ENCODE results near the gene APAF1. TPM values are rescaled to one million over a fixed set of nuclear protein-coding genes. Genes with fewer than 3 reads are reported as not detected.

Gene APAF1
- total RNA-seq, 4 donors from 2014 or later, result 10.5 to 25.4 (median 23.4) TPM

GRCh38 chr12:98709022-98709421 is 63.9 kb downstream of the APAF1 start:
- no peaks in the 10 kb centered on the region for H3K4me1 ChIP-seq
- peaks cover 0 to 55% (median 18%) of the 10 kb centered on the region in 4 donors for H3K36me3 ChIP-seq
- DNase-seq, result no peak
- H3K4me3 ChIP-seq, result no peak overlapping the region
- in situ Hi-C loops (cut with MboI; ENCODE audit: low pct_ligation_motif_present in 1 of 4, low pct_unique_long_range_greater_than_20kb in 1 of 4, low sequenced_read_pairs in 3 of 4), result no loop called here
- no peaks in the 10 kb centered on the region for H3K9me3 ChIP-seq
- H3K27ac ChIP-seq, result no peak overlapping the region
- intact Hi-C loops (cut with DNase I; ENCODE audit: low total_unique reads), result no loop called here
- H3K27me3 ChIP-seq, result no peaks in the 10 kb centered on the region
- TF ChIP-seq CTCF (IDR thresholded peaks at IDR 0.05), result no peak
- no peak for TF ChIP-seq EP300 (IDR thresholded peaks at IDR 0.05; ENCODE audit: low read depth)
- no peak for TF ChIP-seq POLR2AphosphoS5 (IDR thresholded peaks at IDR 0.05)
- TF ChIP-seq POLR2A (IDR thresholded peaks at IDR 0.05), result no peak
- WGBS, 2 donors (ENCODE audit: low coverage in 1 of 2), result 83 to 96% methylated on average over 1 of the region's 1 CpG

- no peak overlapping the region for H3K27ac ChIP-seq
- peaks cover 0 to 44% (median 18%) of the 10 kb centered on the region in 4 donors for H3K36me3 ChIP-seq
- no peaks in the 10 kb centered on the region for H3K9me3 ChIP-seq
- intact Hi-C loops (cut with DNase I; ENCODE audit: low total_unique reads), result no loop called here
- H3K27me3 ChIP-seq, result no peaks in the 10 kb centered on the region
- TF ChIP-seq POLR2A (IDR thresholded peaks at IDR 0.05), result no peak
- TF ChIP-seq EP300 (IDR thresholded peaks at IDR 0.05; ENCODE audit: low read depth), result no peak
- TF ChIP-seq POLR2AphosphoS5 (IDR thresholded peaks at IDR 0.05), result no peak
- TF ChIP-seq CTCF (IDR thresholded peaks at IDR 0.05), result no peak
- H3K4me1 ChIP-seq, result no peaks in the 10 kb centered on the region
- WGBS, 2 donors (ENCODE audit: low coverage in 1 of 2), result 91 to 97% methylated on average over 4 of the region's 4 CpGs
- DNase-seq, result no peak
- in situ Hi-C loops (cut with MboI; ENCODE audit: low pct_ligation_motif_present in 1 of 4, low pct_unique_long_range_greater_than_20kb in 1 of 4, low sequenced_read_pairs in 3 of 4), result no loop called here
- H3K4me3 ChIP-seq, result no peak overlapping the region
Measured at GRCh38 chr12:98714426-98714825, 69.3 kb downstream of the APAF1 start.

- Histone ChIP-seq H3K27me3 (no peaks in the 10 kb centered on the region), H3K4me3 (no peak overlapping the region), H3K9me3 (no peaks in the 10 kb centered on the region), H3K27ac (no peak overlapping the region), H3K36me3 (peaks cover 0 to 32% (median 8%) of the 10 kb centered on the region in 4 donors), H3K4me1 (no peaks in the 10 kb centered on the region)
- intact Hi-C loops (cut with DNase I; ENCODE audit: low total_unique reads) (no loop called here), in situ Hi-C loops (cut with MboI; ENCODE audit: low pct_ligation_motif_present in 1 of 4, low pct_unique_long_range_greater_than_20kb in 1 of 4, low sequenced_read_pairs in 3 of 4) (no loop called here)
- no peak for TF ChIP-seq EP300 (IDR thresholded peaks at IDR 0.05; ENCODE audit: low read depth)
- TF ChIP-seq CTCF (IDR thresholded peaks at IDR 0.05), result no peak
- no peak for TF ChIP-seq POLR2AphosphoS5 (IDR thresholded peaks at IDR 0.05)
- TF ChIP-seq POLR2A (IDR thresholded peaks at IDR 0.05), result no peak
- no peak for DNase-seq
- 92 to 95% methylated on average over 6 of the region's 6 CpGs for WGBS, 2 donors (ENCODE audit: low coverage in 1 of 2)
Measured at GRCh38 chr12:98719515-98720504, 74.7 kb downstream of the APAF1 start.

GRCh38 chr12:98721204-98721702 is 76.2 kb downstream of the APAF1 start:
- in situ Hi-C loops (cut with MboI; ENCODE audit: low pct_ligation_motif_present in 1 of 4, low pct_unique_long_range_greater_than_20kb in 1 of 4, low sequenced_read_pairs in 3 of 4), result no loop called here
- no peaks in the 10 kb centered on the region for H3K27me3 ChIP-seq

More at GRCh38 chr12:98721204-98721702, 76.2 kb downstream of the APAF1 start:
- H3K4me3 ChIP-seq, result no peak overlapping the region
- H3K36me3 ChIP-seq, result peaks cover 0 to 31% (median 11%) of the 10 kb centered on the region in 4 donors
- no peak for TF ChIP-seq EP300 (IDR thresholded peaks at IDR 0.05; ENCODE audit: low read depth)
- no peak for TF ChIP-seq POLR2A (IDR thresholded peaks at IDR 0.05)
- TF ChIP-seq CTCF (IDR thresholded peaks at IDR 0.05), result no peak
- H3K4me1 ChIP-seq, result no peaks in the 10 kb centered on the region
- H3K9me3 ChIP-seq, result no peaks in the 10 kb centered on the region
- DNase-seq, result no peak
- H3K27ac ChIP-seq, result no peak overlapping the region
- intact Hi-C loops (cut with DNase I; ENCODE audit: low total_unique reads), result no loop called here
- 87 to 96% methylated on average over 2 of the region's 2 CpGs for WGBS, 2 donors (ENCODE audit: low coverage in 1 of 2)
